ENCODE data around the gene ITPKB.
"Not testable (repeated sequence)": the region's sequence is repeated elsewhere in the genome, so short reads cannot be mapped to it uniquely, and the experiment has no call there.

The ITPKB gene

DNA sequence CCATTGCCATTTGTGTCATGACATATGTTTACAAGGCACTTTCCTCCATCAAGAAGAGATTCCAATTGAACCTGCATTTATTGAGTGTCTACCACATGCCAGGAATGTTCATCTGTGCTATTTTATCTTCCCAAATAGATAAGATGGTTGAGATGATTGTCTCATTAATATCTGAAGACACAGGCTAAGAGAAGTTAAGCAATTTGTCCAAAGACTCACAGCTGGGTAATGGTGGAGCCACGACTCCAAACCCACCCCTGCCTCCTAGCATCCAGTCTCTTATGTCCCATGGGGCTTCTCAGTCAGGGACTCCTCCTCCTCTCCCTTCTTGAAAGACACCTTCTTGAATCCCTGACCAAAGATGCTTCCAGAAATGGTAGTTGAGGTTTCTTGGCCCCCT, 122.4 kb downstream of the ITPKB start:
- DNase-seq = no peak

DNA sequence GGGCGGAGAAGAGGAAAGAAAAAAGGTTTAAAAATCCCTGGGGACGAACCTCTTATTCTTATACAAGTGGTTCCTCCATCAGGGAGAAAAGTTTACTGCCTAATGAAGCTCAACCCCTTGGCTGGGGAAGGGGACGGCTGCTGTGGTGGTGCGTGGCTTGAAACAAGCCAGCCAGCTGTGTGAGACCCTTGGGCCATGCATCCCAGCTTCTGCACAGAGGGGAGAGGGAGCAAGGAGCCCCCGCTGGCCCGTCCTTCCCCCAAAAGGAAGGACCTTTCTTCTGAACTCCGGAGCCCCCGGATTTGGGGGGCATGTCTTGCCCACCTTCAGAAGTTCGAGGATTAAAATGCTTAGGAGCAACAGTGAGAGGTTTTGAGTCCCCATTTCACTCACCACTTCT, 123.2 kb downstream of the ITPKB start:
- DNase-seq = no peak

DNA sequence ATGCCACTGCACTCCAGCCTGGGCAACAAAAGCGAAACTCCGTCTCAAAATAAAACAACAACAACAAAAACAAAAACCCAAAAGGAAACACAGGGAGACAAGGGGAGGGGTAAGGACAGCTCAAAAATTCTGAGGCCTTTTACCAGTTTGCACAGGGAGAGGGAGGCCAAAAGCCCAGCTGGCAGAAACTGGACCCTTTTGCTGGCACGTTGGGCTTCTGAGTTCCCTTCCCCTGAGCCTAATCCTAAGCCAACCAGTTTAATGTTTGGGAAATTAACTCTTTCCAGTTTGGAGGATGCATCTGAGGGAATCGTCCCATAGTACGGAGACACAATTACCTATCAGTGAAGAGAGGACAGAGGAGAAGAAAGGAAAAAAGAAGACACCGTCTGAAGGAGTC, 127.1 kb downstream of the ITPKB start:
- not testable (repeated sequence) for DNase-seq

DNA sequence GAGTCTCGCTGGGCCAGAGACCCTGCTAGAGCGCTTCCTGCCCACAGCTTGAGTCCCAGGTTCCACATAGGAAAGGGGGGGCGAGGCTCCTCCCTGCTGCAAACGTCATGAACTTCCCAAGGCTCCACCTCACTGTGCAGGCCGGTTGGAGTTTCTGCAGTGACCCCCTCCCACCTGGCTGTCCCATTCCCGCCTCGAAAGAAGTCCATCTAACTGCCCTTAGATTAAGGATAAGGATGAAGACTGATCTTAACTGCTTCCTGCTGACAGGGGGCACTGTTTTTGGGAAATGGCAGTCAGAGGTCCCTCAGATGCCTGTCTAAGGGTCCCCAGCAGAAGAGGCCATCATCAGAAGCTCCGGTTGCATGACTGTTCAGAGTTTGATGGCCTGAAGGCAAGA, 127.8 kb downstream of the ITPKB start:
- no peak for DNase-seq

DNA sequence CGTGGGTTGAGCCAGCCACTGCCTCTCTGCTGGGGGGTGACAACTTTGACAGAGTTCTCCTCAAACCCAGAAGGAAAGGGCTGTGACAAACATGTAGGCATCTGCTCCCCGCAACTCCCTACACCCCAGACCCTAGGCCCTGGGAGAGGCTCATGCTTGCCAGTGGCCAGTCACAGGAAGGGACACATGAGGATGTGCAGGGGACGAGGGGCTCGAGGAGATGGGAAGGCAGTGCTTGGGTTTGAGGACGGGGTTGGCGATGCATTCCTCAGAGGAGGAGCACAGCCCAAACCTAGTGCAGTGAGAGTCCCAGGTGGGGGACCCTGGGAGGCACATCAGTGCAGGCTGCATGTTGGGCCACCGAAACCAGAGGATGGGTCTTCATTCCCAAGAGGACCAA, 128.4 kb downstream of the ITPKB start:
- DNase-seq = no peak

DNA sequence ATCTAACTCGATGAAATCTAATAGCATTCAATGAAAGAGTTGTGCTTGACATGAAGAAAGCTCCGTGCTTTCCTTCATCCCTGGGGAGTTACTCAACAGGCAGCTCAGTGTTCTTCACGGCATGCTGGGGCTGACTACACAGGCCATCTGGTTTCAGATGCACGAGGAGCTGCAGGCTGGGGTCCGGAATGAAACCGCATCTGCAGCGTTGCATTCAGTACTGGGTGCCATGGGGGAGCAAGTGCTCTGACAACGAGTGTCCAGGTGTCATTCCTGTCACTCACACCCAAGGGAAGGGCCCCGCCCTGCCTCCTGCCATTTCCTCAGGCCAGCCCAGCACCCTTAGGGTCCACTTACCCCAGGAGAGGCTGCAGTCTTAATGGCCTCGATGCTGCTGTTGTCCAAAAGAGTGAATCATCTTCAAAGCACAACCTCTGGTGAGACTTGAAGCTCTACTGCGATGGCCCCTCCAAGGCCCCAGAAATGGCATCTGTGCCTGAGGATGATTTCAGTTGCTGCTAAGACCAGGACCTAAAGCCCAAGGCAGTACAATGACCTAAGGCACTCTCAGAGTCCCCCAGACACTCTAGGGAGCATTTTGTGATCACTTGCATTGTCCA, 129.1 kb downstream of the ITPKB start:
- DNase-seq = peak; percentile 11

DNA sequence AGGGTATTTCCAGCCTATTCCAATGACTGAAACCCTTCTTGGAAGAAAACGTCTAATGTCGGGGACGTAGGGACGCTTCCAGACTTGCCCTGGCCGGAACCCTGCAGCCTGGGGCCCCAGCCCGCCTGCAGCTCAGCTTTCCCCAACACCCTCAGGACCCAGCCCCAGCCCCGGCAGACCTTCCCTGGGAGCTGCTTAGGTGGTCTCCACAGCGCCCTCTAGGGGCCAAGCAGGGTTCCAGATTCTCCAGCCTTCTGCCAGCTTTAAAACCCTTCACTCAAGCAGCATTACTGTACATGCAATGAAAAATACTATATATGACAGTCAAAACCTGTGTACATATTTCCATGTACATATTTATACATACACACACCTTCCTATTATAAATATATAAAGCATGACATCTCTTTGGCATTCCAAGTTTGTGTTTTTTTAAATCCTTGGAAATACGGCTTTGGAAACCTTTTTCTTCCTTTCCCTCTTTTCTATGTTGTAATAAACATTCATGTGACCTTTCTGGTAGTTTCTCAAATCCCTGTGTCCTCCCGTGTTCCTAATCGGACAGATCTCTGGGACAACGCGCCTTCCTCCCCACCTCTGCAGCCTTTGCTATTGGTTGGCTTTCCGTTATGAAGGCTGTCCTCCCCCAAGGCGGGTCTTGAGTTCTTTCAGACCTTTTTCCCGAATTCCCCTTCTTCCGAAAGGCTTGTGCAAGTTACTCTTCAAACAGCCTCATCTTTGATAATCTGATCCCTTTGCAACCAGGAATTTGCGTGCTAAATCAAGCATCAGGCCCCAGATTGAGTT, 130.2 kb downstream of the ITPKB start:
- DNase-seq = peak; percentile 49

DNA sequence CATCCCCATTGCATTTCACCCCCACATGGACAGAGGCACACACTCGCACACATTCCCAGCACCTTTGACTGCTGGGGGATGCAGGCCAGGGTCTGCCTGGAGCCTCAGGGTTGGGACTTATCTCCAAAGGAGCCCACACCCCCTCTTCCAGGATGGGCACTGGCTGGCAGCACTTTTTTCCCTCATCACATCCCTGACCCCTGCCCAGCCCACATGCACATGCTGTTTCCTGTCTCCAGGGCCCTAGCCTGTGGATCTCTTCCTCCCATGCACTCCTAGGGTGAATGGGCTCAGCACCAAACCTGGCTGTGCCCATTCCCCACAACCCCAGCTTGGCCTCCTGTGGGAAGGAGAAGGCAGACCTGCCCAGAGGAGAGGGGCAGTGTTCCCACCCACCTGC, 131.3 kb downstream of the ITPKB start:
- DNase-seq = no peak

DNA sequence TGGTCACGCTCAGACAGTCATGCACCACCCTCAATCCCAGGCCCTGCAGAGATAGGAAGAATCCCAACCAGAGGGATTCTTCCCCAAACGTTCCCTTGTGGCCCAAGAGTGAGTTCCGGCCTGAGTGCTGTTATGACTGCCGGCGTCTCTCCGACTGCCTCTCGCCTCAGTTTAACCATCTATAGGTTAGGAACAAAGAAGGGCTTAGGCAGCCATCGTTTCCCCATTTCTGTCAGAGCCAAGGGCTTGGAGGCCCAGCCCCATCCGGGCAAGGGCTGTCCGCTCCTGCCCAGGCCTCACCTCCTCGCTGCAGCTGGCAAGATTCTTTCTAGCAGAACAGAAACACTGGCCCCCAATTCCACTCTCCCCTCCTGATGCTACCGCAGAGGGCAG, 131.8 kb downstream of the ITPKB start:
- no peak for DNase-seq

DNA sequence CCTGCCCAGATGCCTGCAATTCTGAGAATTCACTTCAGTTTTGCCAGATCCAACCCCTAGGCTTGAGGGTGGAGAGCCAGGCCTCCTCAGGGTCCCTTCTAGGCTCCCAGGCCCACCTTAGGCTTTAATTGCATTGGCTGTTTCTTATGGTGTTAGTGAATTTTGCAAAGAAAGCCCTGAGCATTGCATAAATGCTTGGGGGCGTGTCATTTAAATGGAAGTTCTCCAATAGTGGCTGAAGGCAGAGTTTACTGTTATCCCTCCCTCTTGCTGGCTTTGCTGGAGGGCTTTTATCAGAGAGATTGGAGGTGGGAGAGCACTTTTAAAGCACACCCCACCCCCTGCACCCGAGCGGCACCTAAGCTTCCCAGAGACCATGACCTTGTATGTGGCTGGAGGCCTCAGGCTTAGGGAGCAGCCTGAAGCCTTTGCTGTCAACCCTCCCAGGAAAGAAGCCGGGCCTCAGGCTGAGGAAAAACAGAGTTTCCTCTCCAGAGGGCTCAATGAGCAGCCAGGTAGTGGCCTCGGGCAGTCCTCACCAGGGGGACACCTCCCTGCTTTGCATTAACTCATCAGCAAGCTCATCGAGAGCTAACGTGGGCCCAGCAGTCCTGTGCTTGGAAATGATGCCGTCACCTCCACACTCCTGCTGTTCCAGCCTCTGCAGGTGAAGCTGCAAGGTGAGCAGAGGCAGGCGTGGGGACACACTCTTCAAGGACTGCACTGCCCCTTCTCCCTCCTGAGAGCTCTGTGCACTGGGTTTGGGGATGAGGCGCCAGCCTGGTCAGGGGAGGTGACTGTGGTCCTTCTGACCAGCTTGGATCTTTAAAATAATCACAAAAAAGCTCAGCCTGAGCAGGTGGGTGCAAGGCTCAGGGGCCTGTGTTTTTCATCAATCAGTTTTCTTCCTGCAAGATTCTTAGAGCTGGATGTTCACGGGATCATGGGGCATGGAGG, 132.5 kb downstream of the ITPKB start:
- no peak for DNase-seq

DNA sequence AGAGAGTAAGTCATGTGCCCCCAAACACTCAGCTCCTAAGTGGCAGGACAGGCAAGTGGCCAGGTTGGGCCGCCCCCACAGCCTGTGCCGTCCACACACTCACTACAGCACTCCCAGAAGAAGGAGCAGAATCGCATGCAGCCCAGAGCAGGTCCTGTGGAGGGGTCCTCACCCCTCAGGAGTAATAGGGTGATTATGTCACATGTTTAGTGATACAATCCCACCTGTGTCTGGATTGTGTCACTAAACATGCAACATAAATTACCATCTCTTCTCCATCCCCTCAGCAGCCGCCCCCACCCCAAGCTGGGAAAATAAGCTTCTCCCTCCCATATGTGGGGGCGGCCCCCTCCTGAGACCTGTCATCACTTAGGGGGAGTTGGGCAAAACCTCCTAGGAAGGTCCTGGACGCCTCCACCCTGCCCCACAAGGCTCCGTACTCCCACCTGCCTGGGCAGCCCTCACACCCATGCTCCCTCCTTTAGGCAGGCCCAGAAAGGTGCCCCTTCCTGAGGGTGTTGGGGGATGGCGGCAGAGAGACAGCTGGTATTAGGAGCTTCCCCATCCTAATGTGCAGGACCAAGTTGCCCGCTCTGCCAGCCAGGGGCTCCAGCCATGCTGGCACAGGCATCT, 133.6 kb downstream of the ITPKB start:
- DNase-seq = no peak

DNA sequence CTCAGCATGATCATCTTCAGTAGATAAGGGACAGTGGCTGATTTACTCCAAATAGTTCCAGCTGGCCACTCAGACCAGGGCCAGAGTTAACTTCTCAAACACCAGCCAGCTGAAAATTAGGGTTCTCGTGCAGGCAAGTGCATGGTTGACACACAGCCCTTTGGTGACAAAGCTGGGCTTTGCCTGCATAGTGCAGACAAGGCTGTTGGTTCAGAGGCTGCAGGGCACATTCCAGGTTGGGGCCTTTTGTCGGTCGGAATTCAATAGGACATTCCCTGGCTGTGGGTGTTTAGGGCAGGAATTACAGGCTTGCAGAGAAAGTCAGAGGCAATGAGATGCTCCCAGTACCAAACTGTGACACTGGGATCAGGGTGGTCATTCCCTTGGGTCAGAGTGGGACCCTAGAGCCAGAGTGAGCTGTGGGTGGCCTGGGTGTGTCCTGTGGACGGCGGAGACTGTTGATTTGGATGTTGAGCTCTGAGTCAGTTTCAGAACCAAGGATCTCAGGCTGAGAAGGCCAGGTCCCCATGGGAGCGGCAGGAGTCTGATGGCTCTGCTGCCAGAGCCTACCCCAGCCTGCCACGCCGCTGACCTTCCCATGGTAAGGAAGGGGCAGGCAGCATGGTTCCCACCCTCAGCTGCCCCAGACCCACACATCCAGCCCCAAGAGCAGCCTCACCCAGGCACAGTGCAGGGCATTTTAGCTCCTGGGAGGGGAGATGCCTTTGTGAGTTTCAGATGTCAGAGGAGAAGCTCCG, 134.3 kb downstream of the ITPKB start:
- DNase-seq = no peak

DNA sequence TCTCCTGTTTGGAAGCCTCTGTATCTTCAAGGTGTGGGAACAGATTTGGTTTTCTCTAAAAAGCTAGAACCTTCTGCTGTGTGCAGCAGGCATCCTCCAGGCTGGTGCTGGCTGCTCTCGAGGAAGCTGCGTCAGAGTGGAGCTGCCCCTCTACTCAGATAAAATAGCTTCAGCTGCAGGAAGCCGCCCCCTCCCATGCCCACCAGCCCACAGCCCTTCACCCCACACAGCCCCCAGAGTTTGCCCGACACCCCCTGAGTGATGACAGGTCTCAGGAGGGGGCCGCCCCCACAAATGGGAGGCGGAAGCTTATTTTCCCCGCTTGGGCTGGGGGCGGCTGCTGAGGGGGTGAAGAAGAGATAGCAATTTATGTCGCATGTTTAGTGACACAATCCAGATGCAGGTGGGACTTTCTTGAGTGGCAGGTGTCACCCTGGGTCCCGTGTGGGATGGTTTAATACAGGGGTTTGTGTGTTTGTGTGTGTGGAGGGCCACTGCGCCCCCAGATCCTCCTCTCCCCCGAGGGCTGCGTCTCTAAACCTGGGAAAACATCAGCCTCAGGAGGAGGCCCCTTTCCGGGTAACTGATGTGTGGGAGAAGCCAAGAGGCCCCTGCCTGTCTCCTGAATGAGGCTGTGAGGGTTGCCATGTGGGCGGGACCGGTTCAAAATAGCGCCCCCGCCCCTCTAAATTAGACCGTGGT, 135.1 kb downstream of the ITPKB start:
- no peak for DNase-seq

DNA sequence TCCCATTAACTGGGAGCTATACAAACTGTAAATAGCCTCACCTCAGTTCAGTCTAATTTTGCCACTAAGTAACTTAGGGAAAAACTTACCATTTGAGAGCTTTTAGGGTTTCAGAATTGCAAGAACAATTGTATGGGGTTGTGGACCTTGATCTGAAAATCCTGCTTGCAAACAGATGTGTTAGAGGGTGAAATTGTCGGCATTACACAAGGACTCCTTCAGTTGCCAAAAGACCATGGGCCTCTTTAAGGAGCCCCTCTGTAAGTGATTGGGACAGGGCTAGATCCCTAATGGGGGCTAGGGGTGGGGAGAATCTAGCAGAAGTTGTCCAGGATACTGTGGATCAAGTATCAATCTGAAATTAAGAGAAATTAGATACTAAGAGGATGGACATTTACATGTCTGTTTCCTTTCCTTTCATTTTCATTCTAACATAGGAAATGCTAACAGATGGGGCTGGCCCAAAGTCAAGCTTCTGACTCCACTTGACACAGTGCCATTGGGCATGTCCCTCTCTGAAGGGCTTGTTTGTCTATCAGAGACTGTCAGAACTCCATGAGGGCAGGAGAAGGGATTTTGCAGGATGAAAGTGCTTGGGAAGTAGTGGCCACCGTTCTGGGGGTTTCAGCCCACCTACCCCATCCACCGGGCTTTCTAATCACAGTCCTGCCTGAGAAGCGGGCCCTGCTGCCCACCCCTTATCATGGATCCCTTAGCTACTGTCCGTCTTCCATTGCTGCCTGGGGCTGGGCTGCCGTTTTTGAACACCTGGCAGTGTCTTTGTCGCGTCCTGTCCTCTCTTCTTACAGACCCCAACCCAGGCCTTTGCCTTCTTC, 135.8 kb downstream of the ITPKB start:
- peak; percentile 49 for DNase-seq

DNA sequence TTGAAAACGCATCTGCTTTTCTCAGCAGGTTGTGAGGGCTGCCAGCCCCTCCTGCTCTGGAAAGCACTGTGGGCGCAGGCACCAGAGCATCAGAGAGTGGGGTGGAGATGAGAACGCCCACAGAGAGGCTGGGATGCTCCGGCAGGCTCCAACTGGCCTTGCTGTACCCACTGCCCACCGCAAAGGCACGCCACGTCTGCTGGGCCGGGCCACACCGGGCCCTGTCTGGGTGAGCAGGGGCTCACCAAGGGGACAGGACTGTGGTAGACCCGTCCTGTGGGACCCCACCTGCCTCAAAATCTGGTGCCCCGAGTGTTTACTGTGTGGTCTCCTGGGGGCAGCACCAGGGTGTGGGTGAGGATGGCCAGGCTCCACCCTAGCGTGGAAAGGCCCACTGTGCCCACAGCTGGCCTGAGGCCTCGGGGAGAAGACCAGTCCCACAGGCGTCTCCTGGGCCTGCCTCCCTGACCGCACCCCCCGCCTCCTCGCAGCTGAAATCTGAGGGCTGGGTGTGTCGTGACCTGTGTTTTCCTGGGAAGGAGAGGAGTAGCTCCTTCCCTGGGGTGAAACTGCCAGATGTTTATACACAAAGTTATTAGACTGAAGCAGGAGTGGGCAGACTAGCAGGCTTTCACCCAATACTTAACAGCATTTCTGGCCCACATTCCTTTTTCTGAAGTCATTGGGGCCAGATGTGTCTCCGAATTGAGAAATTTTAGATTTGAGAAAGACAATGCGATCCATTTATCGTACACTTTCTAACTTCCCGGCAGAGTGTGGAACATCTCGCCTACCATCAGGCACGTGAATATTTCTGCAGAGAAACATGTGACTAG, 136.7 kb downstream of the ITPKB start:
- DNase-seq = peak; percentile 58

DNA sequence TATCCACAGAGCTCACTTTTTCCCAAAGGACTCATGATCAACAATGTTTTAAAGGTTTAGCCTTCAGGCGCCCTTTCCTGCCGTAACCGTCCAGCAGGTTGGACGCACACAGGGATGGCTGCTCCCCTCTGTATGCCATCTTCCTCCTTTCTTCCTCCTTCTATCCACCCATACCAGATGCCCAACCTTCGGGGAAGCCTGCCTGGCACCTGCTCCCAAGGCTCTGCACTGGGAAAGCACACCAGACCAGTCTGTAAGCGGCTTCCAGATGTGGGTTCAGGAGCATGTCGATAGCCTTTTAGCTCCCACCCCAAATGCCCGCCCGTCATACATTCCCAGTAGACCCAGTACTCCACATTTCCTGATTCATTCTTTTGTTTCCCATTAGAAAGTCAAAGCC, 137.6 kb downstream of the ITPKB start:
- no peak for DNase-seq

DNA sequence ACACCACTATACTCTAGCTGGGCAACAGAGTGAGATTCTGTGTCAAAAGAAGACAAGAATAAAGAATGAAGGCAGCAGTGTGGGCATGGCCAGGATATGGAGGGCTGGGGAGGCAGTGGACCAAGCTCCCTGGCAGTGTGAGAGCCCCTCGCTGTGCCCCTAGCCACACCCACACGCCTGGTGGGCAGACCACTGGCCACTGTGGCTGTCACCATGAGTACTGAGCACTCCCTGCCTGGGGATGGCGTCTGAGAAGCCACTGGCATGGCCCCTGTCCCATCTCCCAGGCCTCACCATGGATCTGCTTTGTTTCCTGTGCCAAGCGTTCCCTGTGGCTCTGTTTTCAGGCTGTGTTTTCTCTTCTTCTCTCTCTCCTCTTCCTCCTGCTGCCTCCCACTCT, 138.8 kb downstream of the ITPKB start:
- no peak for DNase-seq

DNA sequence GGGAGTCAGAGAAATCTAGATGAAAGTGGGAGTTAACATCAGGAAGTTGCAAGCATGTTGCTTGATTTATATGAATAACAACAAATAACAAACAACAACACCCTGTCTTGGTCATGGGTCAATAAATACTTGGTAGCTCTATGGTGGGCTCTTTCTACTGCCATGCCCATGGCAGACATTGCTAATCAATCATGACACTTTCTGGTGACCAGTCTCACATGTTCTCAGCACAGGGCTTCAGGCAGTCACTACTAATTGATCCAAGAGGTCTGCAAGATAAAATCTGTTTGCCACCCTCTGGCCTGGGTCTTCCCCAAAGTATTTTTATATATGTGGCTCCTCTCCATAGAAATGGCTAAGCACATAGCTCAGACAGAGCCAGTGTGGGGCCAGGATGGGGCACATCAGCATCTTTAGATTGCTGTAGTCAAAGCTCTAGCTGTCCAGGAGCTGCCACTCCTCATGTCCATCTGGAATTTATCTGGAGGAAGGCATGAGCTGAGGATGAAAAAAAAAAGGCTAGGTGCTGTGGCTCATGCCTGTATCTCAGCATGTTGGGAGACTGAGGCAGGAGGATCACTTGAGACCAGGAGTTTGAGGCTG, 139.3 kb downstream of the ITPKB start:
- DNase-seq = no peak

DNA sequence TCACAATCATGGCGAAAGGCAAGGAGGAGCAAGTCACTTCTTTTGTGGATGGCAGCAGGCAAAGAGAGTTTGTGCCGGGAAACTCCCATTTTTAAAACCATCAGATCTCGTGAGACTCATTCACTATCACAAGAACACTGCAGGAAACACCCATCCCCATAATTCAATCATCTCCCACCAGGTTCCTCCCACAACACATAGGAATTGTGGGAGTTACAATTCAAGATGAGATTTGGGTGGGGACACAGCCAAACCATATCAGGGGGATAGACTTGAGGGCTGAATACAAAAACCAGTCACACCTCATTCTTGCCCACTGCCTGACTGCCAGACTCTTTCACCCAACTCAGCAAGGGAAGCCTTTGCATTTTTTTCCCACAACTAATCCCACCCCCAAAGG, 140.1 kb downstream of the ITPKB start:
- DNase-seq = not testable (repeated sequence)

Measured in fibroblast of skin of right biceps (primary cell).